Adipose tissue (tissue), 3 donors: Measurements from ENCODE around the gene TARBP1. TPM values are rescaled to one million over a fixed set of nuclear protein-coding genes. Genes with fewer than 3 reads are reported as not detected.
"Not testable (repeated sequence)": the region's sequence is repeated elsewhere in the genome, so short reads cannot be mapped to it uniquely, and the experiment has no call there.

ENCODE experiments used
- H3K27ac ChIP-seq: one replicate; pipeline ENCODE4 v1.5.1; 2013; ENCODE audit warnings: low read depth, low read length
- WGBS, 3 donors: extraction: QIAGEN DNeasy Blood & Tissue Kit; methylation state at CpG; one replicate each; pipeline ENCODE4 v1.1.7; 2013; 5-methylcytosine and 5-hydroxymethylcytosine counted together
- polyA plus RNA-seq, 3 donors: library from polyadenylated mRNA; stranded (reverse); fragments of 200-250 nt; gene quantifications; one replicate each; pipeline ENCODE4 v1.2.3, GENCODE V29; 2013
- donor health status: healthy with polysubstance abuse.
- donor health status: Bipolar disorder and iron deficiency.
- donor health status: healthy.

TARBP1 gene
- polyA plus RNA-seq, result 10 to 100 TPM; 10.4 to 12.0 (median 11.0) TPM

- H3K27ac ChIP-seq, result no peak within 1 kb of the TSS
- 0 to 1% (median 0%) methylated on average over 80 to 122 of the region's 122 CpGs for WGBS, 3 donors
Measured at GRCh38 chr1:234478481-234479309, at the start of gene TARBP1. Gene TARBP1, minus strand, starts transcription at chr1:234479179. Its CDS starts 76 bp downstream, at chr1:234479103.

- 47 to 71% (median 53%) methylated on average over 14 of the region's 14 CpGs for WGBS, 3 donors
- no peak overlapping the region for H3K27ac ChIP-seq
Measured at GRCh38 chr1:234528074-234528865, 49.3 kb upstream of the TARBP1 start.

- no peak overlapping the region for H3K27ac ChIP-seq
- WGBS, 3 donors, result 83 to 92% (median 91%) methylated on average over 6 of the region's 6 CpGs
Measured at GRCh38 chr1:234527346-234527745, 48.4 kb upstream of the TARBP1 start.

GRCh38 chr1:234526922-234527321, 47.9 kb upstream of the TARBP1 start:
- H3K27ac ChIP-seq, result no peak overlapping the region

GRCh38 chr1:234525099-234525799, 46.3 kb upstream of the TARBP1 start:
- H3K27ac ChIP-seq, result no peak overlapping the region
- 65 to 85% (median 73%) methylated on average over 5 of the region's 5 CpGs for WGBS, 3 donors

More at GRCh38 chr1:234526922-234527321, 47.9 kb upstream of the TARBP1 start:
- WGBS, 3 donors, result 72 to 88% (median 74%) methylated on average over 3 of the region's 3 CpGs

- no peak overlapping the region for H3K27ac ChIP-seq
- WGBS, 3 donors, result 95 to 98% (median 95%) methylated on average over 5 of the region's 5 CpGs
Measured at GRCh38 chr1:234521836-234522235, 42.9 kb upstream of the TARBP1 start.

- no peak overlapping the region for H3K27ac ChIP-seq
- WGBS, 3 donors, result 79 to 89% (median 89%) methylated on average over 6 of the region's 6 CpGs
Measured at GRCh38 chr1:234520908-234521817, 42.2 kb upstream of the TARBP1 start.

- no peak overlapping the region for H3K27ac ChIP-seq
- WGBS, 3 donors, result 79 to 92% (median 83%) methylated on average over 10 of the region's 10 CpGs
Measured at GRCh38 chr1:234519506-234519905, 40.5 kb upstream of the TARBP1 start.

- WGBS, 3 donors, result 87 to 93% (median 90%) methylated on average over 10 of the region's 10 CpGs
- no peak overlapping the region for H3K27ac ChIP-seq
Measured at GRCh38 chr1:234518876-234519275, 39.9 kb upstream of the TARBP1 start.

GRCh38 chr1:234518086-234518485, 39.1 kb upstream of the TARBP1 start:
- WGBS, 3 donors, result 58 to 74% (median 61%) methylated on average over 9 to 10 of the region's 10 CpGs
- H3K27ac ChIP-seq, result not testable (repeated sequence)

- no peak overlapping the region for H3K27ac ChIP-seq
- 55 to 82% (median 57%) methylated on average over 9 of the region's 9 CpGs for WGBS, 3 donors
Measured at GRCh38 chr1:234517110-234517802, 38.3 kb upstream of the TARBP1 start.

- no peak overlapping the region for H3K27ac ChIP-seq
- 39 to 58% (median 41%) methylated on average over 3 of the region's 3 CpGs for WGBS, 3 donors
Measured at GRCh38 chr1:234515821-234516241, 36.9 kb upstream of the TARBP1 start.

GRCh38 chr1:234515411-234515810, 36.4 kb upstream of the TARBP1 start:
- WGBS, 3 donors, result 74 to 89% (median 85%) methylated on average over 2 of the region's 2 CpGs

GRCh38 chr1:234512451-234512861, 33.5 kb upstream of the TARBP1 start:
- no peak overlapping the region for H3K27ac ChIP-seq

More at GRCh38 chr1:234515411-234515810, 36.4 kb upstream of the TARBP1 start:
- no peak overlapping the region for H3K27ac ChIP-seq

GRCh38 chr1:234509457-234510328, 30.7 kb upstream of the TARBP1 start:
- 27 to 61% (median 60%) methylated on average over 9 of the region's 9 CpGs for WGBS, 3 donors
- H3K27ac ChIP-seq, result no peak overlapping the region

More at GRCh38 chr1:234512451-234512861, 33.5 kb upstream of the TARBP1 start:
- 43 to 55% (median 48%) methylated on average over 5 of the region's 5 CpGs for WGBS, 3 donors
